Transverse colon (tissue), 4 donors: ENCODE measurements around the gene DDR2. TPM values are rescaled to one million over a fixed set of nuclear protein-coding genes. Genes with fewer than 3 reads are reported as not detected.

Experiments
- DNase-seq: peaks from one replicate; pipeline ENCODE4 v3.0.0-alpha.2; 2019
- H3K27ac ChIP-seq, 4 donors: fragments of 200-600 bp; sonication (generic); 2 replicates each; pipeline ENCODE4 v1.5.1; 2016 to 2018; ENCODE audit warnings: inconsistent platforms in 4 of 4
- H3K27me3 ChIP-seq: fragments of 200-600 bp; sonication (generic); 2 replicates; pipeline ENCODE4 v1.5.1; 2017; ENCODE audit warnings: inconsistent platforms
- H3K36me3 ChIP-seq, 4 donors: fragments of 200-600 bp; sonication (generic); 2 replicates each; pipeline ENCODE4 v1.5.1; 2017 to 2019; ENCODE audit warnings: inconsistent platforms in 4 of 4
- H3K4me1 ChIP-seq, 4 donors: fragments of 200-600 bp; sonication (generic); 2 replicates each; pipeline ENCODE4 v1.5.1; 2017 to 2020; ENCODE audit warnings: inconsistent platforms in 4 of 4
- H3K4me3 ChIP-seq, 4 donors: fragments of 200-600 bp; sonication (generic); 1 replicate in 1 of 4; 2 replicates in 3 of 4; pipeline versions ENCODE4 v1.5.1 to v1.6.1; 2017 to 2019; ENCODE audit warnings: inconsistent platforms in 4 of 4
- H3K9me3 ChIP-seq, 2 donors: fragments of 200-600 bp; sonication (generic); 2 replicates each; pipeline ENCODE4 v1.5.1; 2017 to 2019; ENCODE audit warnings: inconsistent platforms in 2 of 2
- CTCF ChIP-seq, 5 experiments: fragments of 200-600 bp in 3 of 5; fragments of 450-650 bp in 2 of 5; sonication (generic) in 3 of 5; IDR thresholded peaks; 1 replicate in 2 of 5; 2 replicates in 3 of 5; pipeline ENCODE4 v1.5.1; 2016 to 2017; ENCODE audit warnings: antibody characterized with exemption in 5 of 5, inconsistent platforms in 3 of 5, mild to moderate bottlenecking in 2 of 5, moderate library complexity in 1 of 5
- EP300 ChIP-seq: sonication (generic); formaldehyde crosslinking; IDR thresholded peaks from one replicate; pipeline ENCODE4 v1.6.1; 2017; ENCODE audit warnings: antibody characterized with exemption, low read depth
- POLR2A ChIP-seq: fragments of 450-650 bp; IDR thresholded peaks from one replicate; pipeline ENCODE4 v1.6.1; 2016; ENCODE audit warnings: antibody characterized with exemption, mild to moderate bottlenecking, moderate library complexity
- POLR2AphosphoS5 ChIP-seq, 3 donors: sonication (generic); formaldehyde crosslinking; IDR thresholded peaks; one replicate each; pipeline ENCODE4 v1.6.1; 2016; ENCODE audit warnings: antibody characterized with exemption in 3 of 3
- WGBS, 2 donors: methylation state at CpG; one replicate each; pipeline ENCODE4 v1.1.5; 2018; ENCODE audit warnings: low coverage in 1 of 2; 5-methylcytosine and 5-hydroxymethylcytosine counted together
- in situ Hi-C, 4 donors: fragments of 200-750 bp; cut with MboI; loops; one replicate each; pipeline versions ENCODE4 v1.15.0 to v1.15.1; 2017; ENCODE audit warnings: low sequenced_read_pairs in 3 of 4, low pct_ligation_motif_present in 1 of 4, low pct_unique_long_range_greater_than_20kb in 1 of 4
- intact Hi-C: fragments of 100-400 bp; cut with DNase I; formaldehyde crosslinking; loops from one replicate; pipeline ENCODE4 v1.15.1; 2023; ENCODE audit warnings: low total_unique reads
- total RNA-seq, 4 donors: library from RNA; depleted of rRNA; stranded (reverse); fragments of >200 nt; gene quantifications; one replicate each; pipeline ENCODE4 v1.1.0, GENCODE V29; 2016

DDR2 gene
- total RNA-seq, 4 donors from 2014 or later = 33.3 to 54.1 (median 42.2) TPM

DNA sequence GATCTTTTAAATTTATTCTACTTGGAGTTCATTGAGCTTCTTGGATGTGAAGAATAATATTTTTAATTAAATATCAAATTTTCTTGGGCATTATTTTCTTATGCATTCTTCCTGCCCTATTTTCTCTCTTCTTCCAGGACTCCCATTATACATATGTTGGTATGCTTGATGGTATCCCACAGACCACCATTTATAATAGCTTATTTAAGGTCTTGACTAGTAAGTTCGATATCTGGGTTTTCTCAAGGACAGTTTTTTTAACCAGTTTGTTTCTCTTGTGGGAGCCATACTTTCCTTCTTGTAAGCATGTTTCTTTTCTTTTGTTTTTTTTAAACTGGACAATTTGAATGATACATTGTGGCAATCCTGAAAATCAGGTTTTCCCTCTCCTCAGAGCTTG lies 15.4 kb upstream of the DDR2 start:
- Histone ChIP-seq H3K4me1 (peaks cover 3 to 12% (median 8%) of the 10 kb centered on the region in 4 donors), H3K4me3 (no peak overlapping the region), H3K27ac (no peak overlapping the region), H3K36me3 (no peaks in the 10 kb centered on the region), H3K27me3 (no peaks in the 10 kb centered on the region), H3K9me3 (peaks cover 6 to 14% of the 10 kb centered on the region in 2 donors)
- no peak for DNase-seq
- in situ Hi-C loops (loop anchor here in 3 of 4 donors (10.0 to 25.0 kb wide), 2 partner anchors 170 to 188 kb away; partner anchors contain the start of gene HSD17B7 (in 2 of the 3)), intact Hi-C loops (loop anchor here (10.0 kb wide), 1 partner anchor 188 kb away; no protein-coding TSS in a partner anchor)
- WGBS, 2 donors = 87 to 100% methylated on average over 1 of the region's 1 CpG
- TF ChIP-seq POLR2AphosphoS5 (IDR thresholded peaks at IDR 0.05) = no peak
- no peak for TF ChIP-seq EP300
- TF ChIP-seq POLR2A = no peak
- TF ChIP-seq CTCF (IDR thresholded peaks at IDR 0.05) = no peak

DNA sequence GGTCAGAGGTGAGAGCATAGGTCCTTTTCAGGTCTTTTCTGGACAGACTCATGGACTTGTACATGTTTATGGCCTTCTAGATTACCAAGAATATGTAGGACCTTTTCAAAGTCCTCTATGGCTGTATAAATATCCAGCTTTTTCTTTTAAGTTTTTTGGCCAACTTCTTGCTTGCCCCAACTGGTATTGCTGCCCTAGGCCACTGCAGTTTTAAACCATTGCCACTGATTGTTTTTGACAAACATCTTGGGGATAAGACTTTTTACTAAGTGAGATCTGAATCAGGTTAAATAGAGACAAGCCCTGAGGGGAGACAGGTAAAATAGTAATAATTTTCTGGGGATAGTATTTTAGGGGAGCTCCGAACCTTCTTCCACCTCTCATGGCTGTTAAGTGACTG lies 14.8 kb upstream of the DDR2 start:
- Histone ChIP-seq H3K4me3 (no peak overlapping the region), H3K4me1 (peaks cover 3 to 12% (median 8%) of the 10 kb centered on the region in 4 donors), H3K9me3 (peaks cover 6 to 14% of the 10 kb centered on the region in 2 donors), H3K27ac (no peak overlapping the region), H3K27me3 (no peaks in the 10 kb centered on the region), H3K36me3 (no peaks in the 10 kb centered on the region)
- no peak for TF ChIP-seq EP300
- no peak for TF ChIP-seq CTCF (IDR thresholded peaks at IDR 0.05)
- no peak for TF ChIP-seq POLR2A
- TF ChIP-seq POLR2AphosphoS5 (IDR thresholded peaks at IDR 0.05) = no peak
- in situ Hi-C loops (loop anchor here in 3 of 4 donors (10.0 to 25.0 kb wide), 2 partner anchors 170 to 187 kb away; partner anchors contain the start of gene HSD17B7 (in 2 of the 3)), intact Hi-C loops (loop anchor here (10.0 kb wide), 1 partner anchor 187 kb away; no protein-coding TSS in a partner anchor)
- no peak for DNase-seq
- WGBS, 2 donors = 97 to 100% methylated on average over 1 of the region's 1 CpG

- TF ChIP-seq EP300 (no peak), CTCF (IDR thresholded peaks at IDR 0.05) (no peak), POLR2AphosphoS5 (IDR thresholded peaks at IDR 0.05) (no peak), POLR2A (no peak)
- no peaks in the 10 kb centered on the region for H3K36me3 ChIP-seq
- in situ Hi-C loops (loop anchor here in 3 of 4 donors (10.0 to 25.0 kb wide), 2 partner anchors 168 to 186 kb away; partner anchors contain the start of gene HSD17B7 (in 2 of the 3)), intact Hi-C loops (loop anchor here (10.0 kb wide), 1 partner anchor 186 kb away; no protein-coding TSS in a partner anchor)
- H3K4me3 ChIP-seq = no peak overlapping the region
- 91 to 92% methylated on average over 3 of the region's 3 CpGs for WGBS, 2 donors
- H3K4me1 ChIP-seq = no peaks in the 10 kb centered on the region
- no peaks in the 10 kb centered on the region for H3K27me3 ChIP-seq
- no peak for DNase-seq
- H3K27ac ChIP-seq = no peak overlapping the region
- H3K9me3 ChIP-seq = peaks cover 6 to 14% of the 10 kb centered on the region in 2 donors
These were observed 13.2 kb upstream of the DDR2 start for GRCh38 chr1:162619076-162619475.

DNA sequence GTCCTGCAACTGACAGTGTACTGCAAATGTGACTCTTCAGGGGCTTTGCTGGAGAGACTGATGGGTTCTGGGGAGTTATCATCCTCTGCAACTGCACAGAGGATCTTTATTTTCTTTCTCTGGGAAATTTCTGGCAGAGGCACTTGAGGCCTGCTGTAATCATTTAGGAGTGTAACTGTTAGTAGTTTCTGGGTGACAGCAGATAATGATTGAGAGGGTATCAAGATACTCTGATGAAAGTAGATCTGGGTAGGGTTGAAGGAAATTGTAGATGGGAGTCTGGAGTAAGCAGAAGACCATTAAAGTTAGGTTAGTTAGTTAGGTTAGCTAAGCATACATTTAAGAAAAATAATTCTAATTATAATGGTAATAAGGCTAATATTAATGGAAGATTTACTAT lies 11.0 kb upstream of the DDR2 start:
- Histone ChIP-seq H3K27me3 (no peaks in the 10 kb centered on the region), H3K36me3 (no peaks in the 10 kb centered on the region), H3K9me3 (peaks cover 6 to 14% of the 10 kb centered on the region in 2 donors), H3K4me1 (peaks cover 0 to 11% (median under 1%) of the 10 kb centered on the region in 4 donors), H3K27ac (no peak overlapping the region), H3K4me3 (no peak overlapping the region)
- no peak for TF ChIP-seq POLR2AphosphoS5 (IDR thresholded peaks at IDR 0.05)
- in situ Hi-C loops (loop anchor here in 2 of 4 donors (25.0 kb wide), 1 partner anchor 166 kb away; the partner anchor contains the start of gene HSD17B7 (in 2 of the 2)), intact Hi-C loops (no loop called here)
- no peak for DNase-seq
